ENCODE data around the gene SPIN2B. TPM values are rescaled to one million over a fixed set of nuclear protein-coding genes. Genes with fewer than 3 reads are reported as not detected.
"Not testable (repeated sequence)": the region's sequence is repeated elsewhere in the genome, so short reads cannot be mapped to it uniquely, and the experiment has no call there.

The SPIN2B gene
- total and polyA plus RNA-seq, 10 of the 15 experiments (the other 5 are each of a cell fraction or from before 2014, with no cell fraction given): 2.7 to 8.9 (median 6.0) TPM

DNA sequence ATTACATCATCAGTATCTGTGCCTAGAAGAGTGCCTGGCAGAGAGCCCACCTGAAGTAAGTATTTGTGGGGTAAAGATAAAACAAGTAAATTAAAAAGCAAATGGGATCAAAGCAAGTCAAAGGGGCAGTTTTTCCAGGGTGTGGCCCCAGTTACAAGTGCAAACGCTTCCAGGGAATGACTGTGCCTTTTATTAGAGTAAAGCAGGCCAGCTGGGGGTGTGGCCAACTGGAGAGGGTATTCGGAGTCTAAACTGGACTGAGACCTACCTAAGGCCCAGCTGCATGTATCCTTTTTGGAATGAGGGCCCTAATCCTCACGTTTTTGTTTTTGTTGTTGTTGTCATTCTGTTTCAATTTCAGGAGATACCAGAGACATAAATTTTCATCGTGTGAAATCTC, 11.9 kb upstream of the SPIN2B start:
- SMC1A ChIA-PET (ENCODE audit: uncharacterized antibody, unreplicated experiment); CTCF ChIA-PET; H3K4me1 ChIP-seq (ENCODE audit: control insufficient read depth, insufficient read depth, low read length); RAD21 ChIA-PET (ENCODE audit: unreplicated experiment); H3K36me3 ChIP-seq (ENCODE audit: control insufficient read depth in 2 of 2, insufficient read depth in 2 of 2, low read length in 1 of 2); H3K4me2 ChIP-seq (ENCODE audit: control insufficient read depth, insufficient read depth); H3K9ac ChIP-seq (ENCODE audit: control insufficient read depth, insufficient read depth, low read length); H3K27ac ChIP-seq (ENCODE audit: control insufficient read depth, insufficient read depth); ATAC-seq; DNase-seq (ENCODE audit: low read depth, low spot score); FAIRE-seq; H3K79me2 ChIP-seq (ENCODE audit: control insufficient read depth, insufficient read depth, low read length); H3K4me3 ChIP-seq; H4K20me1 ChIP-seq (ENCODE audit: control insufficient read depth, insufficient read depth); H3K27me3 ChIP-seq (replicated peaks in 1 of 2; ENCODE audit: control insufficient read depth in 2 of 2, insufficient read depth in 2 of 2, low read length in 1 of 2); POLR2A ChIA-PET; BruUV-seq (replicated peaks); intact Hi-C loops (cut with micrococcal nuclease; ENCODE audit: unreplicated experiment); H3K9me3 ChIP-seq (replicated peaks; ENCODE audit: control insufficient read depth, insufficient read depth, low read length); H2AFZ ChIP-seq (ENCODE audit: control insufficient read depth, low read depth, low read length): not testable (repeated sequence)
- 36% methylated on average over 4 of the region's 4 CpGs for WGBS (ENCODE audit: insufficient coverage, insufficient replicate concordance, low lambda C conversion rate, missing lambda C conversion rate)
- in situ Hi-C loops (cut with MboI): loop anchor here (25.0 kb wide), 2 partner anchors 146 to 571 kb away; partner anchors contain the start of genes SPIN3 and UBQLN2

- Histone ChIP-seq H3K9me3 (replicated peaks; ENCODE audit: control insufficient read depth, insufficient read depth, low read length) (no peaks in the 10 kb centered on the region), H4K20me1 (ENCODE audit: control insufficient read depth, insufficient read depth) (no peaks in the 10 kb centered on the region), H3K27me3 (replicated peaks in 1 of 2; ENCODE audit: control insufficient read depth in 2 of 2, insufficient read depth in 2 of 2, low read length in 1 of 2) (no peaks in the 10 kb centered on the region), H3K36me3 (ENCODE audit: control insufficient read depth in 2 of 2, insufficient read depth in 2 of 2, low read length in 1 of 2) (no peaks in the 10 kb centered on the region), H3K4me2 (ENCODE audit: control insufficient read depth, insufficient read depth) (no peak overlapping the region), H3K27ac (ENCODE audit: control insufficient read depth, insufficient read depth) (no peak overlapping the region), H3K79me2 (ENCODE audit: control insufficient read depth, insufficient read depth, low read length) (no peaks in the 10 kb centered on the region), H3K4me3 (no peak overlapping the region), H2AFZ (ENCODE audit: control insufficient read depth, low read depth, low read length) (no peak overlapping the region), H3K9ac (ENCODE audit: control insufficient read depth, insufficient read depth, low read length) (no peak overlapping the region), H3K4me1 (ENCODE audit: control insufficient read depth, insufficient read depth, low read length) (no peaks in the 10 kb centered on the region)
- FAIRE-seq: no peak
- in situ Hi-C loops (cut with MboI): loop anchor here (25.0 kb wide), 2 partner anchors 145 to 570 kb away; partner anchors contain the start of genes SPIN3 and UBQLN2
- intact Hi-C loops (cut with micrococcal nuclease; ENCODE audit: unreplicated experiment): no loop called here
- no peak for DNase-seq (ENCODE audit: low read depth, low spot score)
- ChIA-PET RAD21 (ENCODE audit: unreplicated experiment) (no interaction called here), CTCF (no interaction called here), POLR2A (no interaction called here), SMC1A (ENCODE audit: uncharacterized antibody, unreplicated experiment) (no interaction called here)
- BruUV-seq (replicated peaks): no TSS peak
- TF ChIP-seq TBL1XR1 (IDR thresholded peaks at IDR 0.05; ENCODE audit: low read depth, low read length): no peak
- no peak for ATAC-seq
- 61% methylated on average over 7 of the region's 7 CpGs for WGBS (ENCODE audit: insufficient coverage, insufficient replicate concordance, low lambda C conversion rate, missing lambda C conversion rate)
Measured at GRCh38 chrX:57132046-57132445, 10.7 kb upstream of the SPIN2B start.

All from GM12878 (cell line).